HG02571 (cell line): ENCODE results near the gene LRP3.

Experiments used
- ATAC-seq: cut with Tn5 transposase; IDR thresholded peaks from one replicate; pipeline ENCODE4 v1.9.1; 2021; ENCODE audit warnings: mild to moderate bottlenecking, moderate library complexity; ENCODE audit not compliant: unreplicated experiment

Gene LRP3

DNA sequence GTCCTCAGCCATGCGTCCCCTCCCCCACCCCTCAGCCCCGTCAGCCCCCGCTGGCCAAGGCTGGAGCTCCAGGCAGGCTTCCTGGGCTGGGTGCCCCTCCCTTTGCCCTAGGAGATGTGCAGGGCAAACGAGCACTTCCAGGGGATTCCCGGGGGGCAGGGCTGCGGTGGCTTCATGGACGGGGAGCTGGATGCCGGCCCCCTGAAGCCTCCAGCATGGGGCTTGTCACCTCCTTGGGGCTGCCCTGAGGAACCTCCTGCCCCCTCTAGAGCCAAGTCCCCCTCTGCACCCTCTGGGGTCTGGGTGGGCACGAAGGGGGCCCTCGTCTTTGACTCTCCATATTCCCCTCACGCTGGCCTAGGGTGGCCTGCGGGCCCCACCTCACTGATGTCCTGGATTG, 56.9 kb downstream of the LRP3 start:
- ATAC-seq, result no peak

DNA sequence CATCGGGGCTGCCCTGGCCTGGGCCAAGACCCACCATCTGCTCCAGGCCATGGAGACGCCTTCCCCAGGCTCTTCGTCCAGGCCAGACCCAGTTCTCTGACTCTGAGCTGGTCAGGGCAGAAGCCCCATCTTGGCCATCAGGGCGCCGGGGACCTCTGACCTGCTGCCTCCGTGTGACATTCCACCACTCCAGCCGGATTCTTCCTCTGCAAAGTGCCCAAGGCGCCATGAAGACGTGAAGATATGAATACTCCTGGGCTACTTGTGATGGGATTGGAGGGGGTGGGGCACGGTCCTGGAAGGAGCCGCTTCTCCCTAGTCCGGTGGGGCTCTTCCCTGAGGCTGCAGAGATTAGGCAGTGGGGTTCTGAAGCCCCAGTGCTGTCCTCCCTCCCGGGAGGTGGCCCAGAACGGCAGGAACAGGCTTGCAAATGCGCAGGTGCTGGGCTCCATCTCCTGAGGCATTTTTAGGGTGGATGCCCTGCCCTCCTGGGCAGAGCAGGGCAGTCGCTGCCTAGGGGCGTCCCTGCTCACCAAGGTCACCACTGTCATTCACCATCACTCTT, 57.5 kb downstream of the LRP3 start:
- no peak for ATAC-seq

DNA sequence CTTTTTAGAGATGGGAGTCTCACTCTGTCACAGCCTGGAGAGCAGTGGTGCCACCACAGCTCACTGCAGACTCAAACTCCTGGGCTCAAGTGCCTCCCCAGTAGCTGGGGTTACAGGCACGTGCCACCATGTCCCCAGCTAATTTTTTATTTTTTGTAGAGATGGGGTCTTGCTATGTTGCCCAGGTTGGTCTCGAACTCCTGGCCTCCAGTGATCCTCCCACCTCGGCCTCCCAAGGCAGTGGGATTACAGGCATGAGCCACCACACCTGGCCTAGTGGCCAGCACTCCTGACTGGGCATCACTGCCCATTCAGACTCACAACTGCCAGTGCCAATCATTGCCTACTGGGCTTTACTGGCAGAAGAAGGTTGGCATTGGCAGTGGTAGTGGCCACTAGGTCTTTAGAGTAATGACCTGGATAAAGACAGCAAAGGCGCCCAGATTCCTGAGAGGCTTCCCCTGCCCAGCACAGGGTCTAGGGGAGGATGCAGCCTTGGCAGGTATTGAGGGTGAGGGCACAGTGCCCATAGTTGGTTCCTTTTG, 58.4 kb downstream of the LRP3 start:
- ATAC-seq, result no peak

DNA sequence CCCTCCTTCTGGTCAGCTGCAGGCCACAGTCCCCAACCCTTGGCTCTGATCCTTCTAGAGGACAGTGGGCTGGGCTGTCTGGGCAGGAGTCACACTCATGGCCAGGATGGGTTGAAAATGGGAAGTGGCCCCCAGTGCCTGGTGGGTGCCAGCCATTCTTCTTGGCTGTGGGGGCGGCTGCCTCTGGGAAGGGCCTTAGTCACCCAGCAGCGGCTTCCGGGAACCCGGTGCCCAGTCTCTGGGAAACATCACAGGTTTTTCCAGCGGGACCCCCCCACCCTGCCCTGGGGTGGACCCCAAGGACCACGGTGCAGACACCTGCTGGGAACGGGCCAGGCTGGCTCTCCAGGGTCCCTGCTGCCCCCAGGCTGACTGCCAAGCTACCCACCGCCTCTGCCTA, 58.8 kb downstream of the LRP3 start:
- ATAC-seq, result no peak

DNA sequence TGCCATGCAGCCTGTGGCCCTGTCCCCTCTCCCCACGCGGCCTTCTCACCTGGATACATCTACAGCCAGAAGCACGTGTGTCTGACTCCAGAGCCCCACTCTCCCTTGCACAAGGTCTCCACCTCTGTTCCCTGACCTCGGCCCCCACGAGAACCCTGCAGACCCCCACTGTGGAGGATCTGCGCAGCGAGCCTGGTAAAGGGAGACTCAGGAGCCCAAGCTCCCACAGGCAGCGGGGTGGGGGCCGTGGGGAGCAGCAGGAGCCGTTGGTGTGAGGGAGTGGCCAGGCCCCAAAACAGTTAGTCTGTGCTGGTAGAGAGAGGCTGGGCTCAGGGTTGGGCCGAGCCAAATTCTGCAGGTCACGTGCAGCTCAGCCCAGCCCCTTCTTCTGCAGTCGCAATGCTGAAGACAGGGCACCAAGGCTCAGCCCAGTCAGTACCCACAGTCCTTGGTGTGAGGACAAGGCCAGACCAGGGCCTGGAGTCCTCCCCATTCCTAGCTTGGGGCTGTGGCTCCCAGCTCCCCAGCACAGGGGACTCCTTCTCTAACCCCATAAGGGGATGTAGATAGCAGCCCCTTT, 60.2 kb downstream of the LRP3 start:
- ATAC-seq, result no peak

DNA sequence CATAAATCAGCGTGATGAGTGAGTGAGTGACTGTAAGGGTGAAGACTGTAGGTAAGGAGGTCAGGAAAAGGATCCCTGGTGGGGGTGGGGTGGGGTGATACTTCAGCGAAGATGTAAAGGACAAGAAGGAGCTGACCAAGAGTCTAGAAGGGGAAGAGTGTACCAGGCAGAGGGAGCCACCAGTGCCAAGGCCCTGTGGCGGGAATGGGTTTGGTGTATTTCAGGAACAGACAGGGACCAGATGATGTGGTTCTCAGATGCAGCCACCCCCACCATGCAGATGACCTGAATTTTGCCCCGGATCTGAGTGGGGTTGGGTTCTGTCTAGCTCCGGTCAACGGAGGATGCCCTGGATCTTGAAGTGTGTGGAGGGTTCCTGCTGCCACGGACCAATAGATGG, 61.7 kb downstream of the LRP3 start:
- no peak for ATAC-seq

DNA sequence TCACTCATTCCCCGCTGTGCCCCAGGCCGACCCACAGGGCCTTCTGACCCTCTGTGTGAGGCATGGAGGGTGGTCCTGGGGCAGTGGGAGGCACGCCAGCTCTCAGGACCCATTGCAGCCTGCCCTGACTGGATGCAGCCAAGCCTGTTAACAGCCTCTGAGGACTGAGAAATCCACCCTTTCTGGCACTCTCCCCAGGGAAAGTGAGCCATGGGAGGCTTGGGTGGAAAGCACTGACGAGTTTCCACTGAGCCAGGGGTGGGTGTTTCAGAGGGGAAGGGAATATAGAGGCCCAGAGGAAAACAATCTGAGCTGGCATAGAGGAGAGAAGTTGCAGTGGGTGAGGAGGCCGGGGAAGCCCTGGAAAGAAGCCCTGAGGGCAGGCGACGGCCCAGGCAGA, 62.1 kb downstream of the LRP3 start:
- ATAC-seq, result no peak

DNA sequence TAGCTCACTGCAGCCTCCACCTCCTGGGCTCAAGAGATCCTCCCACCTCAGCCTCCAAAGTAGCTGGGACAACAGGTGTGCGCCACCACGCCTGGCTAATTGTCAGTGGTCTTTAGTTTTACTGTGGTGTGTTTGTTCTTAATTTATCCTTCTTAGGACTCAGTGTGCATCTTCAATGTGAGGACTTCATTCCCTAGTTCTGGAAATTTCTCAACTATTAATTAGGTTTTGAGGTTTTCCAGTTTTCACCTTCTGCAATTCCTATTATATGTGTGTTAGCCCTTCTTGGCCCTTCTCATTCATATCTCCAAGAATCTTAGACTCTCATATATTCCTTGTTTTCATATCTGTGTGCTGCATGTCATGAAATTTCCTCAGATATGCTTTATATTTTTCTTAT, 63.7 kb downstream of the LRP3 start:
- no peak for ATAC-seq
